Adrenal gland (tissue), 5 donors: ENCODE measurements around the gene KAT7.

Source experiments
- CTCF ChIP-seq, 6 experiments: fragments of 450-650 bp in 4 of 6; fragments of 200-600 bp in 2 of 6; sonication (generic) in 1 of 6; IDR thresholded peaks; 1 replicate in 5 of 6; 2 replicates in 1 of 6; pipeline versions ENCODE4 v1.5.1 to v1.8.0; 2016 to 2021; ENCODE audit warnings: antibody characterized with exemption in 6 of 6, mild to moderate bottlenecking in 2 of 6, moderate library complexity in 1 of 6
- POLR2A ChIP-seq, 2 donors: fragments of 450-650 bp; IDR thresholded peaks; one replicate each; pipeline ENCODE4 v1.6.1; 2017; ENCODE audit warnings: antibody characterized with exemption in 2 of 2, mild to moderate bottlenecking in 2 of 2, moderate library complexity in 1 of 2
- donor health status: DM: no; HTN: no; CAD: no.

GRCh38 chr17:49784636-49785035 lies 3.8 kb upstream of the KAT7 start:
- no peak for TF ChIP-seq CTCF (IDR thresholded peaks at IDR 0.05)
- no peak for TF ChIP-seq POLR2A (IDR thresholded peaks at IDR 0.05)
